Fibroblast of the aortic adventitia (primary cell): ENCODE measurements around the gene DNM2. TPM values are rescaled to one million over a fixed set of nuclear protein-coding genes. Genes with fewer than 3 reads are reported as not detected.

Experiments used
- DNase-seq: peaks from one replicate; pipeline ENCODE4 v3.0.0-alpha.2; 2010; ENCODE audit warnings: low read depth
- H3K4me3 ChIP-seq: 2 replicates; pipeline ENCODE4 v1.5.1; 2011; ENCODE audit warnings: low read depth, mild to moderate bottlenecking, control low read depth, low read length, moderate library complexity
- CTCF ChIP-seq: IDR thresholded peaks from 2 replicates; pipeline ENCODE4 v1.5.1; 2011; ENCODE audit warnings: mild to moderate bottlenecking, low read length, control low read depth, inconsistent platforms; ENCODE audit not compliant: insufficient read depth
- total RNA-seq: library from RNA; depleted of rRNA; stranded (reverse); fragments of >200 nt; gene quantifications from 2 replicates; pipeline ENCODE4 v1.2.3, GENCODE V29; 2012; ENCODE audit warnings: low replicate concordance

Gene DNM2
- total RNA-seq, 1 donor: 83.2 TPM

GRCh38 chr19:10812902-10813404 lies 95.1 kb downstream of the DNM2 start:
- peak; percentile 92 for DNase-seq
- no peak overlapping the region for H3K4me3 ChIP-seq
- peak; percentile 7 for TF ChIP-seq CTCF

- DNase-seq: no peak
- TF ChIP-seq CTCF: no peak
- H3K4me3 ChIP-seq: peak overlapping the region; percentile 91
Measured at GRCh38 chr19:10815007-10815536, 97.2 kb downstream of the DNM2 start.

- TF ChIP-seq CTCF: no peak
- peak; percentile 49 for DNase-seq
- peak overlapping the region; percentile 91 for H3K4me3 ChIP-seq
Measured at GRCh38 chr19:10815969-10816644, 98.2 kb downstream of the DNM2 start.

- no peak for TF ChIP-seq CTCF
- H3K4me3 ChIP-seq: peak overlapping the region; percentile 91
- DNase-seq: no peak
Measured at GRCh38 chr19:10816691-10817090, 98.8 kb downstream of the DNM2 start.

- H3K4me3 ChIP-seq: peak overlapping the region; percentile 91
- no peak for TF ChIP-seq CTCF
- DNase-seq: peak; percentile 96
Measured at GRCh38 chr19:10817291-10818038, 99.6 kb downstream of the DNM2 start.

- no peak overlapping the region for H3K4me3 ChIP-seq
- no peak for TF ChIP-seq CTCF
- no peak for DNase-seq
Measured at GRCh38 chr19:10818301-10819123, 100.6 kb downstream of the DNM2 start.
